Vagina (tissue), 2 donors: ENCODE measurements around the gene MOBP.

Source experiments
- CTCF ChIP-seq, 3 experiments: fragments of 450-650 bp in 2 of 3; fragments of 200-600 bp in 1 of 3; sonication (generic) in 1 of 3; IDR thresholded peaks; one replicate each; pipeline ENCODE4 v1.5.1; 2017 to 2019; ENCODE audit warnings: antibody characterized with exemption in 3 of 3, mild to moderate bottlenecking in 2 of 3, moderate library complexity in 2 of 3
- POLR2A ChIP-seq, 2 donors: fragments of 450-650 bp; IDR thresholded peaks; one replicate each; pipeline ENCODE4 v1.6.1; 2017; ENCODE audit warnings: antibody characterized with exemption in 2 of 2, mild to moderate bottlenecking in 2 of 2, moderate library complexity in 2 of 2
- POLR2AphosphoS5 ChIP-seq, 2 donors: sonication (generic); formaldehyde crosslinking; IDR thresholded peaks; one replicate each; pipeline ENCODE4 v1.9.0; 2017; ENCODE audit warnings: antibody characterized with exemption in 2 of 2, mild to moderate bottlenecking in 2 of 2, low read depth in 1 of 2; ENCODE audit not compliant: insufficient read depth in 1 of 2

GRCh38 chr3:39438880-39439279, 28.6 kb upstream of the MOBP start:
- TF ChIP-seq POLR2A (IDR thresholded peaks at IDR 0.05) (no peak), CTCF (IDR thresholded peaks at IDR 0.05) (no peak), POLR2AphosphoS5 (IDR thresholded peaks at IDR 0.05; ENCODE audit: insufficient read depth in 1 of 2, low read depth in 1 of 2) (no peak)
